HG02840 (cell line): ENCODE data around the gene RBM15B.
A peak's percentile ranks its signal among the peaks of the same experiment; 100 is the strongest.
"Not testable (repeated sequence)": the region's sequence is repeated elsewhere in the genome, so short reads cannot be mapped to it uniquely, and the experiment has no call there.

Source experiments
- ATAC-seq: cut with Tn5 transposase; IDR thresholded peaks from one replicate; pipeline ENCODE4 v1.9.1; 2021; ENCODE audit warnings: mild to moderate bottlenecking, moderate library complexity, moderate number of reproducible peaks; ENCODE audit not compliant: unreplicated experiment, low FRiP score

RBM15B gene, protein sequence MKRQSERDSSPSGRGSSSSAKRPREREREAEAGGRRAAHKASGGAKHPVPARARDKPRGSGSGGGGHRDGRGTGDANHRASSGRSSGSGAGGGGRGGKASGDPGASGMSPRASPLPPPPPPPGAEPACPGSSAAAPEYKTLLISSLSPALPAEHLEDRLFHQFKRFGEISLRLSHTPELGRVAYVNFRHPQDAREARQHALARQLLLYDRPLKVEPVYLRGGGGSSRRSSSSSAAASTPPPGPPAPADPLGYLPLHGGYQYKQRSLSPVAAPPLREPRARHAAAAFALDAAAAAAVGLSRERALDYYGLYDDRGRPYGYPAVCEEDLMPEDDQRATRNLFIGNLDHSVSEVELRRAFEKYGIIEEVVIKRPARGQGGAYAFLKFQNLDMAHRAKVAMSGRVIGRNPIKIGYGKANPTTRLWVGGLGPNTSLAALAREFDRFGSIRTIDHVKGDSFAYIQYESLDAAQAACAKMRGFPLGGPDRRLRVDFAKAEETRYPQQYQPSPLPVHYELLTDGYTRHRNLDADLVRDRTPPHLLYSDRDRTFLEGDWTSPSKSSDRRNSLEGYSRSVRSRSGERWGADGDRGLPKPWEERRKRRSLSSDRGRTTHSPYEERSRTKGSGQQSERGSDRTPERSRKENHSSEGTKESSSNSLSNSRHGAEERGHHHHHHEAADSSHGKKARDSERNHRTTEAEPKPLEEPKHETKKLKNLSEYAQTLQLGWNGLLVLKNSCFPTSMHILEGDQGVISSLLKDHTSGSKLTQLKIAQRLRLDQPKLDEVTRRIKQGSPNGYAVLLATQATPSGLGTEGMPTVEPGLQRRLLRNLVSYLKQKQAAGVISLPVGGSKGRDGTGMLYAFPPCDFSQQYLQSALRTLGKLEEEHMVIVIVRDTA

DNA sequence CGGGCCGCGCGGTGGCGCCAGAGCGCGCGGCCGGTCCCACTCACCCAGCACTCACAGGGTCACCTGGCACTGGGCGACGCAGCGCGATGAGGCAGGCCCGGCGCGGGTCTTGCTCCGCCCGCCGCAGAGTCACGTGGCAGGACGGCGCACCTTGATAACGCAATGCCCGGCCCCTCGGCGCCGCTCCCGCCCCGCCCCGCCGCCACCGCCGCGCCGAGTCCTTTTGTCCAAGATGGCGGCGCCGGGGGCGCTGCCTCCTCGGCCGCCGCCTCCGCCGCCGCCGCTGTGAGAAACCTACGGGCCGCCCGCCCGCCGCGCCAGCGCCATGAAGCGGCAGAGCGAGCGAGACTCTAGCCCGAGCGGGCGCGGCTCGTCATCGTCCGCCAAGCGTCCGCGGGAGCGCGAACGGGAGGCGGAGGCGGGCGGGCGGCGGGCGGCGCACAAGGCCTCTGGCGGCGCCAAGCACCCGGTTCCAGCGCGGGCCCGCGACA, at the start of gene RBM15B:
TSS of gene RBM15B (plus strand) at position 211 of the 491 bp plus-strand sequence. CDS start at position 326, 115 bp downstream.
- peak; percentile 92 for ATAC-seq

GRCh38 chr3:51343918-51344687, 47.0 kb upstream of the RBM15B start:
- ATAC-seq: no peak

- no peak for ATAC-seq
These were observed 40.3 kb upstream of the RBM15B start for GRCh38 chr3:51350751-51351150.

DNA sequence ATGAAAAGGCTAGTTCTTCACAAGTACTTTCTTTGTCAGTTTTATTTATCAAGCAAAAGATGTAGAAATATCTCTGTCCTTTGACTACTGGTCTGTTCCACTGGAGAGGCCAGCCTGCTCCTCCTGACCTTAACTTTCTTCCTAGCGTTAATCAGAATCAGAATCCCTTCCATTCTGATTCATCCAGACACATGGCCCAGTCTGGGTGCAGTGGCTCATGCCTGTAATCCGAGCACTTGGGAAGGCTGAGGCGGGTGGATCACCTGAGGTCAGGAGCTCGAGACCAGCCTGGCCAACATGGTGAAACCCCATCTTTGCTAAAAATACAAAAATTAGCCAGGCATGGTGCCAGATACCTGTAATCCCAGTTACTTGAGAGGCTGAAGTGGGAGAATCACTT, 38.0 kb upstream of the RBM15B start:
- no peak for ATAC-seq

- no peak for ATAC-seq
These were observed 37.4 kb upstream of the RBM15B start for GRCh38 chr3:51353691-51354090.

- ATAC-seq: no peak
These were observed 36.9 kb upstream of the RBM15B start for GRCh38 chr3:51354172-51354571.

DNA sequence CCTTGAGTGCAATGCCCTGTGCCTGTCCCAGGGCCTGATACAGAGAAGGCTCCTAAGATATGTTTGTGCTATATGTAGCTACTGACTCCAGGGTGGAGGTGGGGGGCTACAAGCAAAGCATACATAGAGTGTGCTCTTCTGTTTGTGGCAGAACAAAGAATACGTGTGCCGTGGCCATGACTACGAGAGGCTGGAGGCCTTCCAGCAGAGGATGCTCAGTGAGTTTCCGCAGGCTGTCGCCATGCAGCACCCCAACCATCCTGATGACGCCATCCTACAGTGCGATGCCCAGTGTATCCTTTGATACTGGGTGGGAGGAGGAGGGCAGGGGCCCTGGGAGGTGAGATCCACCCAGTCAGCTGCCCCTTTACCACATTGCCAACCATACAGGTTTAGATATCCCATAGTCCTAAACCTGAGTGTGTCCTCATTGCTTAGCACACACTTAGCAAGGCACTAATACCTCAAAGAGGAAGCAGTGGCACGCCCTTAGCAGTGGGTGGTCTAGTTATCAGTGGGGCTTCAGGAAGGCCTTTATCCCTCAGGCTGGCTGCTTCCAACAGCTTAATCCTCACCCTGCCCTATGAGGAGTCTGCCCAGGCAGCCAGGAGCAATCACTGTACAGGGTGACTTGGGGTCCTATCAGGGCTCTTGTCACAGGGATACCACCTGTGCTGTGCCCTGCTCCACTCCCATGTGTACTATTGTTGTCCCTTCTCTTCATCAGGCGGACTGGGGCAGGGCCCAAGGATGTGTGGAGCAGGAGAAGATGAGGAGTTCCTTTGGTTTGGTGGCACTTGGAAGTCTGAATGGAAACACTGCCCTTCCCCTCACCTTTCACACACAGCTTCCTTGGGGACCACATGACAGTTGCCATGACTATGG, 36.1 kb upstream of the RBM15B start:
- no peak for ATAC-seq

DNA sequence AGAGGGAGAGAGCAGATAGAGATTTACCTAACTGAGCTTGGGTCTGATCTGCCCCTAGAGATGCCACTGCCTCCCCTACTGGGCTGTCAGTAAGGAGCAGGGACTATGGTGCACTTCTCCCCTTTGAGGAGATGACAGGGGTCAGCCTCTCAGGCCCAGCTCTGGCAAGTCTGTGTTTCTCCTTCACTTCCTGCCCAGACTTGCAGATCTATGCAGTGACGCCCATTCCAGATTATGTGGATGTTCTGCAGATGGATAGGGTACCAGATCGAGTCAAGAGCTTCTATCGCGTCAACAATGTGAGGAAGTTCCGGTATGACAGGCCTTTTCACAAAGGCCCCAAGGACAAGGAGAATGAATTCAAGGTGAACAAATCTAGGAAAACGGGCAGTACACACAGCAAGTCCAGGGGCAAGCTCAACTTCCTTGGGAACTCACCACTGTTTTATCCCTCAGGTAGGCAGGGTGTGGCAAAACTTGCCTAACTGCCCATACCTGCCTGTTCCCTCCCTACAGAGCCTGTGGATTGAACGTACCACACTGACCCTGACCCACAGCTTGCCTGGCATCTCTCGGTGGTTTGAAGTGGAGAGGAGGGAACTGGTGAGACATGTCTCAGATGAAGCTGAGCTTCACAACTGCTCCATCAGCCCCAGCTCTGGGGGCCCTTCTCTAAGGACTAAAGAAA, 35.0 kb upstream of the RBM15B start:
- no peak for ATAC-seq

DNA sequence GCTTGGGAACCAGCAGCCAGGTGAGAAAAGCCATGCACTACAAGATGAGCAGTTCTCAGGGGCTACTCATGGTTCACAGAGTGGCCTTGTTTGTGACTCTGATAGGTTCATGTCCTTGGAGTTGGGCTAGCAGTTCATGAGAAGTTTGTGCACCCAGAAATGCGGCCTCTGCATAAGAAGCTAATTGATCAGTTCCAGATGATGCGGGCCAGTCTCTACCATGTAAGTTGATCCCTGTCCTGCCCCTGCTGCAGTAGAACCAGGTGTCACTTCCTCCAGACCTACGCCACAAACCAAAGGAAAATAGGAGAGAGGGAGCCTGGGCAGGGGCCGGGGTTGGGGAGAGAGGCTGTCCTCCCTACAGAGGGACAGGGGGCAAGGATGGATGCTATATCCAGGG, 33.2 kb upstream of the RBM15B start:
- ATAC-seq: no peak

DNA sequence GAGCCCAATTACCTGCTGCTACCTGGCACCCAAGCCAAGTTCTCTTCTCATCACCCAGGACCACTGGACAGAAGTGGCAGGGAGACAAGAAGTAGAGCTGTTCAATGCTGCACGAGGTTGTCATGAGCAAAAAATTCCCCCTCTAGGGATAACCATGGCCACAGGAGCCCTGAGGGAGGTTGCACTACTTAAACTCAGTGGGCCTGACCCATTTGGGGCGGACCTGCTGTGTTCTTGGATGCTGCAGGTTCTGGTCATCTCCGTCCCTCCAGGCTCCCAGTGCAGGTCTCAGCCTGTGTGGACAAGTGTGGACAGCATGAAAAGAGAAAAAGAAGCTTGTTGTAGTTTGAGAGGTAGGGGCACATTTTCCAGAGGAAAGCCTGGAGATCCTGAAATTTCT, 32.1 kb upstream of the RBM15B start:
- ATAC-seq: no peak

GRCh38 chr3:51360806-51361205, 30.3 kb upstream of the RBM15B start:
- ATAC-seq: no peak

DNA sequence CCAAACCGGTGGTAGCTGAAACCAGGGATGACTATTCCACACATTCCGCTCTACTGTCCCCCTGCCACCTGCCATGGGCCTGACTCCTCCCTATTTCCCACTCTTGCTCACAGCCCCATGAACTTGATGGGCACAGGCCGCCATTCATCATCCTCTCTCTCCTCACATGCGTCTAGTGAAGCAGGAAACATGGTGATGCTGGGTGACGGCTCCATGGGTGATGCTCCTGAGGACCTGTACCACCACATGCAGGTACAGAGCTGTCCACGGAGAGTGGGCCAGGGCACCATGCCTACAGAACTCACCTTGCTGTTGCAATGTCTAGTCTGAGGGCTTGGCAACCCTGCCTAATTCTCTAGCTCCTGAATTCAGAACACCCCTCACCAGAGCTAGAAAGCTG, 29.3 kb upstream of the RBM15B start:
- ATAC-seq: no peak

- ATAC-seq: no peak
These were observed 28.6 kb upstream of the RBM15B start for GRCh38 chr3:51362476-51362875.

DNA sequence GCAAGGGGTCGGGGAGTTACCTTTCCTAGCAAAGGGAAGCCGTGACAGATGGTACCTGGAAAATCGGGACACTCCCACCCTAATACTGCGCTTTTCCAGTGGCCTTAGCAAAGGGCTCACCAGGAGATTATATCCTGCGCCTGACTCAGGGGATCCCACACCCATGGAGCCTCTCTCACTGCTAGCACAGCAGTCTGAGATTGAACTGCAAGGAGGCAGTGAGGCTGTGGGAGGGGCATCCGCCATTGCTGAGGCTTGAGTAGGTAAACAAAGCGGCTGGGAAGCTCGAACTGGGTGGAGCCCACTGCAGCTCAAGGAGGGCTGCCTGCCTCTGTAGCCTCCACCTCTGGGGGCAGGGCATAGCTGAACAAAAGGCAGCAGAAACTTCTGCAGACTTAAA, 22.8 kb upstream of the RBM15B start:
- not testable (repeated sequence) for ATAC-seq

- no peak for ATAC-seq
These were observed 19.0 kb upstream of the RBM15B start for GRCh38 chr3:51371943-51372557.

DNA sequence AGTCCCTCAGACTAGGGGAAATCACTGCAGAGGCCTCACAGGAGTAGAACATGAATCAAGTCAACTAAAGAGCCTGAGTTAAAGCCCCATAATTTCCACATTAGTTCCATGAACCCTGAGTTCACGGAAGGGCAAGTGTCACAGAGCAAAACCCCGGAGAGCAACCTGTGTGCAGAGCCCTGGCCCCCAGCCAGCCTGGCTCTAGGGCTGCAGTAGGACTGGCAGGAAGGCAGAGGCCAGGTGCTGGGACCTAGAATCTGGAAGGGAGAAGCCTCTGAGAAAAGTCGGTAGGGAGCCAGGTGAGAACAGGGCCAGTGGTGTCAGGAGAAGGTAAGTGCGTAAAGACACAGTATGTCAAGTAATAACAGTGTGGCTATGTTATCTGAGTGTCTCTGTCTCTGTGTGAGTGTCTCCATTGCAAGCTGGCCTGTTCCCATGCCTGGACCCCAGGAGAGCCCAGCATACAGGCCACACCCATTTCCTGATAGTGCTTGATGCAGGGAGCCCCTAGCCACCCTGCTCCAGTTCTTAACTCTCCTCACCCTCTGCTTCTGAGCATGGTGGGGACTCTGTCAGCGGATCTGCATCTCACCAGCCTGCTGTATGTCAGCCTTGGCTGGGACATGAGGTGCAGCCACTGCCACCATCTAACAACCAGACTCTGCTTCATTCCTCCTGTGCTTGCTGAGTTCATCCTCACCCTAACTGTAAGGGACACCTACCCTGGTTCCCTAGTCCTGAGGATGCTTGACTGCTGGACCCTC, 17.2 kb upstream of the RBM15B start:
- ATAC-seq: no peak

DNA sequence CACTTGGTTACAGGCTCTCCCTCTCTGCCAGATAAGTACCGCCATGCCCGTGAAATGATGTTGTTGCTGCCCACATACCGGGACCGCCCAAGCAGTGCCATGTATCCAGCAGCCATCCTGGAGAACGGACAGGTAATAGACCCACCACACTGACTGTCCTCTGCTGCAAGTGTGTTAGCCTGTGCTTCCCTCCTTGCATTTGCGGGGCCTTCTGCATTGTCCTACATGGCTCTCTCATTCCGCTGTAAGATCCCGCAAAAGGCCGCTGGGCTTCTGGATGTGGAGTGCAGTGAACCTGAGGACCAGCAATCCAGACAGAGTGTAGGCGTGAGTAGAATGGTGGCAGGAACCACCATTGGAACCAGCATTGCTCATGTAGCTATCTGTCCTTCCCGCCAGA, 16.6 kb upstream of the RBM15B start:
- no peak for ATAC-seq

- no peak for ATAC-seq
These were observed 15.9 kb upstream of the RBM15B start for GRCh38 chr3:51375136-51375535.
